K562 (cell line): Measurements from ENCODE around the gene PRR19. TPM values are rescaled to one million over a fixed set of nuclear protein-coding genes. Genes with fewer than 3 reads are reported as not detected.

Experiments
- ADNP ChIP-seq: fragments of 200-800 bp; sonication (Bioruptor generic); IDR thresholded peaks from 2 replicates; pipeline ENCODE4 v1.6.1; 2016; ENCODE audit warnings: missing genetic modification characterization, missing compliant biosample characterization
- ATF7 ChIP-seq: fragments of 450-650 bp; IDR thresholded peaks from 2 replicates; pipeline ENCODE4 v1.7.1; 2014; ENCODE audit warnings: mild to moderate bottlenecking, moderate library complexity
- BACH1 ChIP-seq: fragments of 200-800 bp; sonication (Bioruptor generic); IDR thresholded peaks from 2 replicates; pipeline ENCODE4 v1.6.1; 2016; ENCODE audit warnings: missing genetic modification characterization, missing compliant biosample characterization
- CHD2 ChIP-seq: IDR thresholded peaks from 2 replicates; pipeline ENCODE4 v1.6.1; 2011; ENCODE audit warnings: low read depth, low read length
- CREB1 ChIP-seq, 2 experiments: sonication (generic) in 1 of 2; formaldehyde crosslinking in 1 of 2; IDR thresholded peaks; 2 replicates each; pipeline versions ENCODE4 v1.6.1 to v1.8.0; 2012 to 2022; ENCODE audit warnings: inconsistent platforms in 1 of 2, mild to moderate bottlenecking in 1 of 2, missing genetic modification reagents in 1 of 2, moderate library complexity in 1 of 2
- FOXA3 ChIP-seq, 2 experiments: fragments of 450-650 bp in 1 of 2; sonication (generic) in 1 of 2; formaldehyde crosslinking; IDR thresholded peaks in 1 of 2; conservative IDR thresholded peaks in 1 of 2; 2 replicates each; pipeline versions ENCODE4 v1.4.0 to v1.8.0; 2020 to 2022; ENCODE audit warnings: mild to moderate bottlenecking in 2 of 2, missing genetic modification reagents in 1 of 2
- FOXJ2 ChIP-seq: fragments of 200-800 bp; sonication (Bioruptor generic); IDR thresholded peaks from 2 replicates; pipeline ENCODE4 v1.6.1; 2016; ENCODE audit warnings: missing genetic modification characterization, missing compliant biosample characterization
- LEF1 ChIP-seq: fragments of 450-650 bp; IDR thresholded peaks from 2 replicates; pipeline ENCODE4 v1.6.1; 2016; ENCODE audit warnings: mild to moderate bottlenecking
- MXI1 ChIP-seq: IDR thresholded peaks from 2 replicates; pipeline ENCODE4 v1.6.1; 2011; ENCODE audit warnings: low read depth, mild to moderate bottlenecking, improper control_type of control experiment, low read length
- PHF8 ChIP-seq: fragments of 200-600 bp; sonication (generic); IDR thresholded peaks from 2 replicates; pipeline ENCODE4 v1.6.1; 2012; ENCODE audit warnings: mixed run types, mild to moderate bottlenecking, inconsistent platforms, low read length, moderate library complexity, borderline replicate concordance
- POLR2AphosphoS2 ChIP-seq: IDR thresholded peaks from 2 replicates; pipeline ENCODE4 v1.6.1; 2012; ENCODE audit warnings: low read length, improper control_type of control experiment
- RBM25 ChIP-seq: fragments of 200-400 bp; formaldehyde crosslinking; IDR thresholded peaks from 2 replicates; pipeline ENCODE4 v1.6.1; 2018; ENCODE audit warnings: low read length, low read depth, moderate library complexity; ENCODE audit not compliant: severe bottlenecking
- RFX1 ChIP-seq: fragments of 450-650 bp; IDR thresholded peaks from 2 replicates; pipeline ENCODE4 v1.6.1; 2016; ENCODE audit warnings: mild to moderate bottlenecking, moderate library complexity
- RHOXF2B ChIP-seq: fragments of 250-450 bp; sonication (Bioruptor Pico); conservative IDR thresholded peaks from 2 replicates; pipeline ENCODE4 v1.5.1; 2021
- TBP ChIP-seq: optimal IDR thresholded peaks from 2 replicates; pipeline ENCODE3; 2011; ENCODE audit warnings: low read depth, low read length, improper control_type of control experiment
- ZFPM2 ChIP-seq: fragments of 250-450 bp; sonication (Bioruptor Pico); IDR thresholded peaks from 2 replicates; pipeline ENCODE4 v1.5.1; 2022; ENCODE audit warnings: mild to moderate bottlenecking
- ZNF408 ChIP-seq: fragments of 250-450 bp; sonication (Bioruptor Pico); IDR thresholded peaks from 2 replicates; pipeline ENCODE4 v1.4.0; 2020; ENCODE audit warnings: low read depth, mild to moderate bottlenecking, moderate library complexity
- ZNF589 ChIP-seq: fragments of 200-800 bp; sonication (Bioruptor generic); IDR thresholded peaks from 2 replicates; pipeline ENCODE4 v1.6.1; 2016; ENCODE audit warnings: low read depth, missing genetic modification characterization, missing compliant biosample characterization
- polyA plus RNA-seq, 8 experiments: library from polyadenylated mRNA; depleted of rRNA in 4 of 8; stranded (reverse) in 5 of 8; unstranded in 3 of 8; fragments of >200 nt; fragmentation: Nextera tagmentation in 2 of 8; fragmentation: Illumina TruSeq in 1 of 8; extraction: Ambion mirVana in 2 of 8; extraction: Trizol in 1 of 8; gene quantifications; 2 replicates each; pipeline versions ENCODE4 v1.2.1 to v1.2.3, GENCODE V29; 2011 to 2014; ENCODE audit warnings: inconsistent platforms in 1 of 8, missing spikeins in 1 of 8
- total RNA-seq, 7 experiments: library from RNA; depleted of rRNA in 6 of 7; stranded (reverse); fragments of >200 nt in 6 of 7; fragmentation: Illumina TruSeq in 2 of 7; extraction: Trizol in 2 of 7; gene quantifications; 2 replicates each; pipeline versions ENCODE4 v1.2.1 to v1.2.3, GENCODE V29; 2011 to 2021; ENCODE audit warnings: low replicate concordance in 1 of 7
- TF ChIP-seq, protein P1 (sequence below): IDR thresholded peaks from 2 replicates; pipeline ENCODE4 v1.6.1; 2011; ENCODE audit warnings: borderline replicate concordance, low read depth, mild to moderate bottlenecking, moderate library complexity, low read length; ENCODE audit not compliant: insufficient read depth, poor library complexity, severe bottlenecking
- TF ChIP-seq, protein P2 (sequence below), 2 experiments: fragments of 450-650 bp in 1 of 2; sonication (generic) in 1 of 2; formaldehyde crosslinking in 1 of 2; IDR thresholded peaks in 1 of 2; conservative IDR thresholded peaks in 1 of 2; 2 replicates each; pipeline versions ENCODE4 v1.6.1 to v1.8.1; 2016 to 2023; ENCODE audit warnings: mild to moderate bottlenecking in 2 of 2, moderate library complexity in 2 of 2, inconsistent platforms in 1 of 2, missing genetic modification reagents in 1 of 2
- TF ChIP-seq, protein P3 (sequence below): fragments of 450-650 bp; IDR thresholded peaks from 2 replicates; pipeline ENCODE4 v1.7.1; 2018; ENCODE audit warnings: mild to moderate bottlenecking, low read depth; ENCODE audit not compliant: partially characterized antibody

Gene PRR19
- total and polyA plus RNA-seq, 9 of the 15 experiments (the other 6 are each of a cell fraction or from before 2014, with no cell fraction given): 0.10 to 1.6 (median 0.54) TPM

DNA sequence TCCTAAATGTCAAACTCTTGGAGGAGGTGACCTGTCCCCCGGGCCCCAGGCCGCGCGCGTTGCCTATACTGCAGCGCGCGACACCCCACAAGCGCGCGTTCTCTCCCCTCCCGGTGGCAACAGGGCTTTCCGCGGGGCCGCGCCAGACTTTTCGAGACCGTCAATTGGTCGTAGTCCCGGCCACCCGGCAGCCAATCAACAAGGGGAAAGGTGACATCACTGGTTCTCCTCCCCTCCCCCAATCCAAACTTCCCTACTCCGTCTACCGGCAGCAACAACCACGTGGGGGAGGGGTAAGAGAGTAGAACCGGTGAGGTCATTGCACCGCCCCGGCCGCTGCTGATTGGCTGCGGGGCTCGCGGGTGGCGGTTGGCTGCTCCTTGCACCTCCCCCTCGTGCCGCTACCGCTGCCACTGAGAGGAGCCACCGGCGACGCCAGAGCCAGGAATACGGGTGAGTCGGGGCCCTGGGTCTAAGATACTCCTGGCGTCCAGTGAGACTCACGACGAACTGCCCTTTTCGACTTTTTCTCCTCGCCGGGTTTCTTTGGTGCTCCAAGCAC lies 33.7 kb upstream of the PRR19 start (continued):
- TF ChIP-seq, protein P1, sequence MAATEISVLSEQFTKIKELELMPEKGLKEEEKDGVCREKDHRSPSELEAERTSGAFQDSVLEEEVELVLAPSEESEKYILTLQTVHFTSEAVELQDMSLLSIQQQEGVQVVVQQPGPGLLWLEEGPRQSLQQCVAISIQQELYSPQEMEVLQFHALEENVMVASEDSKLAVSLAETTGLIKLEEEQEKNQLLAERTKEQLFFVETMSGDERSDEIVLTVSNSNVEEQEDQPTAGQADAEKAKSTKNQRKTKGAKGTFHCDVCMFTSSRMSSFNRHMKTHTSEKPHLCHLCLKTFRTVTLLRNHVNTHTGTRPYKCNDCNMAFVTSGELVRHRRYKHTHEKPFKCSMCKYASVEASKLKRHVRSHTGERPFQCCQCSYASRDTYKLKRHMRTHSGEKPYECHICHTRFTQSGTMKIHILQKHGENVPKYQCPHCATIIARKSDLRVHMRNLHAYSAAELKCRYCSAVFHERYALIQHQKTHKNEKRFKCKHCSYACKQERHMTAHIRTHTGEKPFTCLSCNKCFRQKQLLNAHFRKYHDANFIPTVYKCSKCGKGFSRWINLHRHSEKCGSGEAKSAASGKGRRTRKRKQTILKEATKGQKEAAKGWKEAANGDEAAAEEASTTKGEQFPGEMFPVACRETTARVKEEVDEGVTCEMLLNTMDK: no peak
- TF ChIP-seq MXI1 (peak; percentile 65; the same call in 1 of the 2 replicates), CREB1 (IDR thresholded peaks at IDR 0.05) (peak; percentile 14), CREB1 (CRISPR knock-in tag; IDR thresholded peaks at IDR 0.05) (peak; percentile 70), LEF1 (peak; percentile 89), RBM25 (peak; percentile 22), BACH1 (tag) (peak; percentile 43; the same call in 1 of the 2 replicates), ATF7 (peak; percentile 100), CHD2 (peak; percentile 87), PHF8 (peak; percentile 54; the same call in 1 of the 2 replicates), FOXJ2 (tag) (peak; percentile 94), POLR2AphosphoS2 (no peak), ZFPM2 (no peak), TBP (peak; percentile 70), ZNF589 (CRISPR knock-in tag) (peak; percentile 78; the same call in 1 of the 2 replicates), FOXA3 (CRISPR knock-in tag; conservative IDR thresholded peaks at IDR 0.05 in 1 of 2, IDR thresholded peaks at IDR 0.05 in 1 of 2) (peak; percentile 73 to 74; a peak in 3 of 4 replicates), ADNP (no peak), ZNF408 (no peak), RHOXF2B (CRISPR knock-in tag) (no peak), RFX1 (peak; percentile 68)
- TF ChIP-seq, protein P2, sequence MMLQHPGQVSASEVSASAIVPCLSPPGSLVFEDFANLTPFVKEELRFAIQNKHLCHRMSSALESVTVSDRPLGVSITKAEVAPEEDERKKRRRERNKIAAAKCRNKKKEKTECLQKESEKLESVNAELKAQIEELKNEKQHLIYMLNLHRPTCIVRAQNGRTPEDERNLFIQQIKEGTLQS (IDR thresholded peaks at IDR 0.05): peak; percentile 98
- TF ChIP-seq, protein P2 (CRISPR knock-in tag; conservative IDR thresholded peaks at IDR 0.05): peak; percentile 94
- TF ChIP-seq, protein P3, sequence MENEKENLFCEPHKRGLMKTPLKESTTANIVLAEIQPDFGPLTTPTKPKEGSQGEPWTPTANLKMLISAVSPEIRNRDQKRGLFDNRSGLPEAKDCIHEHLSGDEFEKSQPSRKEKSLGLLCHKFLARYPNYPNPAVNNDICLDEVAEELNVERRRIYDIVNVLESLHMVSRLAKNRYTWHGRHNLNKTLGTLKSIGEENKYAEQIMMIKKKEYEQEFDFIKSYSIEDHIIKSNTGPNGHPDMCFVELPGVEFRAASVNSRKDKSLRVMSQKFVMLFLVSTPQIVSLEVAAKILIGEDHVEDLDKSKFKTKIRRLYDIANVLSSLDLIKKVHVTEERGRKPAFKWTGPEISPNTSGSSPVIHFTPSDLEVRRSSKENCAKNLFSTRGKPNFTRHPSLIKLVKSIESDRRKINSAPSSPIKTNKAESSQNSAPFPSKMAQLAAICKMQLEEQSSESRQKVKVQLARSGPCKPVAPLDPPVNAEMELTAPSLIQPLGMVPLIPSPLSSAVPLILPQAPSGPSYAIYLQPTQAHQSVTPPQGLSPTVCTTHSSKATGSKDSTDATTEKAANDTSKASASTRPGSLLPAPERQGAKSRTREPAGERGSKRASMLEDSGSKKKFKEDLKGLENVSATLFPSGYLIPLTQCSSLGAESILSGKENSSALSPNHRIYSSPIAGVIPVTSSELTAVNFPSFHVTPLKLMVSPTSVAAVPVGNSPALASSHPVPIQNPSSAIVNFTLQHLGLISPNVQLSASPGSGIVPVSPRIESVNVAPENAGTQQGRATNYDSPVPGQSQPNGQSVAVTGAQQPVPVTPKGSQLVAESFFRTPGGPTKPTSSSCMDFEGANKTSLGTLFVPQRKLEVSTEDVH: peak; percentile 74
